HCT116 (cell line): ENCODE results near the gene ZACN. TPM values are rescaled to one million over a fixed set of nuclear protein-coding genes. Genes with fewer than 3 reads are reported as not detected.

Source experiments
- ATAC-seq: fragments of 200-7000 bp; cut with Tn5 transposase; 2 replicates; pipeline ENCODE4 v1.9.1; 2020; ENCODE audit warnings: mild to moderate bottlenecking, moderate library complexity
- BruUV-seq: library from RNA; stranded (reverse); fragments of 400-500 nt; replicated peaks from 2 replicates; lab custom pipeline; 2021; lab: Mats Ljungman, UMichigan
- CTCF ChIA-PET: fragments of 300-600 bp; sonication (Branson Sonifier 250); formaldehyde crosslinking; loops from one replicate; lab custom pipeline; 2021; ENCODE audit warnings: antibody characterized with exemption; lab: Charles Lee
- POLR2A ChIA-PET: fragments of 300-600, 350-600 bp; sonication (Branson Sonifier 250); formaldehyde crosslinking; loops from one replicate; lab custom pipeline; 2021; ENCODE audit warnings: antibody characterized with exemption; lab: Charles Lee
- RAD21 ChIA-PET, 2 experiments: fragments of 300-600 bp; sonication (Branson Sonifier 250); formaldehyde crosslinking; loops; one replicate each; lab custom pipeline; 2023; ENCODE audit warnings: low total read pairs in 2 of 2; ENCODE audit not compliant: uncharacterized antibody in 2 of 2, unreplicated experiment in 2 of 2, low non-redundant PET in 1 of 2; lab: Charles Lee
- DNase-seq: peaks from one replicate; pipeline ENCODE4 v3.0.0-alpha.2; 2010; ENCODE audit warnings: low read depth, low spot score
- H2AFZ ChIP-seq: fragments of 200-600 bp; shearing (Covaris generic), sonication (generic); 2 replicates; pipeline ENCODE4 v1.6.1; 2017; ENCODE audit warnings: low read depth, mixed run types, mixed read lengths, antibody characterized with exemption, low read length; ENCODE audit not compliant: poor library complexity, severe bottlenecking
- H3K27ac ChIP-seq: 2 replicates; pipeline ENCODE4 v1.5.1; 2012; ENCODE audit warnings: low read depth, low read length
- H3K27me3 ChIP-seq: fragments of 200-600 bp; sonication (generic); 2 replicates; pipeline ENCODE4 v1.6.1; 2016; ENCODE audit warnings: mixed run types, low read length, mixed read lengths; ENCODE audit not compliant: insufficient read depth
- H3K36me3 ChIP-seq, 2 experiments: fragments of 200-500 bp in 1 of 2; fragments of 200-600 bp in 1 of 2; sonication (Bioruptor generic) in 1 of 2; sonication (generic) in 1 of 2; 2 replicates each; pipeline versions ENCODE4 v1.5.1 to v1.6.1; 2014 to 2016; ENCODE audit warnings: low read length in 2 of 2, inconsistent platforms in 1 of 2, mixed read lengths in 1 of 2, mixed run types in 1 of 2; ENCODE audit not compliant: insufficient read depth in 2 of 2, control insufficient read depth in 1 of 2
- H3K4me1 ChIP-seq, 2 experiments: fragments of 200-600 bp in 1 of 2; sonication (generic) in 1 of 2; 2 replicates each; pipeline versions ENCODE4 v1.5.1 to v1.6.1; 2012 to 2017; ENCODE audit warnings: low read length in 2 of 2, inconsistent platforms in 1 of 2, mild to moderate bottlenecking in 1 of 2, mixed read lengths in 1 of 2, mixed run types in 1 of 2, moderate library complexity in 1 of 2; ENCODE audit not compliant: insufficient read depth in 2 of 2, control insufficient read depth in 1 of 2
- H3K4me2 ChIP-seq: fragments of 200-600 bp; sonication (generic); 2 replicates; pipeline ENCODE4 v1.6.1; 2017; ENCODE audit warnings: mixed run types, low read length, mixed read lengths
- H3K4me3 ChIP-seq, 2 experiments: fragments of 200-600 bp in 1 of 2; sonication (generic) in 1 of 2; replicated peaks in 1 of 2; 2 replicates each; pipeline ENCODE4 v1.5.1; 2011 to 2016; ENCODE audit warnings: low read length in 2 of 2, control low read depth in 1 of 2, low read depth in 1 of 2, mild to moderate bottlenecking in 1 of 2, mixed read lengths in 1 of 2, mixed run types in 1 of 2
- H3K79me2 ChIP-seq: fragments of 200-600 bp; sonication (generic); 2 replicates; pipeline ENCODE4 v1.6.1; 2017; ENCODE audit warnings: mild to moderate bottlenecking, mixed run types, low read length, moderate library complexity, mixed read lengths; ENCODE audit not compliant: insufficient read depth
- H3K9ac ChIP-seq: fragments of 200-600 bp; sonication (generic); 2 replicates; pipeline ENCODE4 v1.6.1; 2016; ENCODE audit warnings: low read length, mixed read lengths
- H3K9me2 ChIP-seq: fragments of 200-600 bp; sonication (generic), shearing (Covaris generic); 2 replicates; pipeline ENCODE4 v1.6.1; 2017; ENCODE audit warnings: mixed run types, mild to moderate bottlenecking, moderate library complexity; ENCODE audit not compliant: insufficient read depth
- H3K9me3 ChIP-seq, 2 experiments: fragments of 200-500 bp in 1 of 2; fragments of 200-600 bp in 1 of 2; sonication (Bioruptor generic) in 1 of 2; sonication (generic) in 1 of 2; 2 replicates each; pipeline ENCODE4 v1.6.1; 2014 to 2017; ENCODE audit warnings: low read length in 2 of 2, mixed read lengths in 2 of 2, inconsistent platforms in 1 of 2, low read depth in 1 of 2, mild to moderate bottlenecking in 1 of 2, mixed run types in 1 of 2, moderate library complexity in 1 of 2; ENCODE audit not compliant: control insufficient read depth in 1 of 2, insufficient read depth in 1 of 2
- H4K20me1 ChIP-seq: fragments of 200-600 bp; sonication (generic), shearing (Covaris generic); 2 replicates; pipeline ENCODE4 v1.6.1; 2017; ENCODE audit warnings: mixed run types, mild to moderate bottlenecking, moderate library complexity; ENCODE audit not compliant: insufficient read depth
- CBX3 ChIP-seq: IDR thresholded peaks from 2 replicates; pipeline ENCODE4 v1.6.1; 2012; ENCODE audit warnings: low read depth
- FOSL1 ChIP-seq: IDR thresholded peaks from 2 replicates; pipeline ENCODE4 v1.6.1; 2012; ENCODE audit warnings: low read depth
- JUND ChIP-seq: IDR thresholded peaks from 2 replicates; pipeline ENCODE4 v1.6.1; 2012
- MAX ChIP-seq: IDR thresholded peaks from 2 replicates; pipeline ENCODE4 v1.6.1; 2012
- POLR2A ChIP-seq: IDR thresholded peaks from 2 replicates; pipeline ENCODE4 v1.7.0; 2011; ENCODE audit warnings: borderline replicate concordance; ENCODE audit not compliant: insufficient read depth, insufficient read length; ENCODE audit errors: extremely low read depth
- POLR2AphosphoS5 ChIP-seq: IDR thresholded peaks from 2 replicates; pipeline ENCODE4 v1.6.1; 2011; ENCODE audit warnings: mild to moderate bottlenecking, low read depth, low read length, moderate library complexity
- SIN3A ChIP-seq: IDR thresholded peaks from 2 replicates; pipeline ENCODE4 v1.6.1; 2012; ENCODE audit warnings: low read depth
- SP1 ChIP-seq: IDR thresholded peaks from 2 replicates; pipeline ENCODE4 v1.6.1; 2012; ENCODE audit warnings: low read depth
- TCF7L2 ChIP-seq: IDR thresholded peaks from 2 replicates; pipeline ENCODE4 v1.7.0; 2011; ENCODE audit warnings: borderline replicate concordance, inconsistent platforms; ENCODE audit not compliant: insufficient read depth, insufficient read length; ENCODE audit errors: extremely low read depth
- YY1 ChIP-seq: IDR thresholded peaks from 2 replicates; pipeline ENCODE4 v1.6.1; 2011; ENCODE audit warnings: low read length, low read depth, moderate library complexity, mild to moderate bottlenecking; ENCODE audit not compliant: insufficient replicate concordance; ENCODE audit errors: extremely low read depth
- ZBTB33 ChIP-seq: IDR thresholded peaks from 2 replicates; pipeline ENCODE4 v1.6.1; 2011; ENCODE audit warnings: mild to moderate bottlenecking, low read length, moderate library complexity; ENCODE audit not compliant: insufficient replicate concordance; ENCODE audit errors: extremely low read depth
- ZFX ChIP-seq: fragments of 450-650 bp; IDR thresholded peaks from 2 replicates; pipeline ENCODE4 v1.6.1; 2017
- intact Hi-C: fragments of 100-400 bp; cut with micrococcal nuclease; formaldehyde crosslinking; loops from 2 replicates; pipeline ENCODE4 v1.10.0; 2022
- total RNA-seq: library from RNA; stranded (reverse); gene quantifications from one replicate; pipeline ENCODE4 v1.2.1, GENCODE V29; 2021; ENCODE audit not compliant: unreplicated experiment

The ZACN gene
- total RNA-seq, 1 experiment from 2014 or later: not detected

GRCh38 chr17:76072148-76072858 is 6.7 kb upstream of the ZACN start, which contains the start of gene SRP68:
Gene SRP68 (minus strand): TSS chr17:76072517. CDS start chr17:76072491, 26 bp downstream.
- BruUV-seq: no TSS peak
- ChIA-PET RAD21 (no interaction called here), CTCF (interaction anchor here (0.6 to 1.3 kb wide), 2 partner anchors 18 to 46 kb away, joined by 3 to 4 read pairs; no protein-coding TSS in a partner anchor), POLR2A (interaction anchor here (1.0 kb wide), 4 partner anchors 11 to 52 kb away, joined by 3 to 5 read pairs (median 3); partner anchors contain the start of gene EVPL)
- Histone ChIP-seq H3K9ac (peak within 1 kb of the TSS; percentile 78), H3K4me2 (peak within 1 kb of the TSS; percentile 89), H3K4me3 (peak within 1 kb of the TSS; percentile 63 to 78), H3K36me3 (peaks cover 10 to 14% of the 10 kb centered on the region in 2 experiments; a peak in 3 of 4 replicates), H3K27ac (peak within 1 kb of the TSS; percentile 60), H2AFZ (no peak within 1 kb of the TSS), H3K27me3 (no peaks in the 10 kb centered on the region), H3K79me2 (peaks cover 55% of the 10 kb centered on the region), H3K9me2 (no peaks in the 10 kb centered on the region), H3K9me3 (no peaks in the 10 kb centered on the region), H4K20me1 (no peaks in the 10 kb centered on the region; the same call in 1 of the 2 replicates), H3K4me1 (peaks cover 11 to 22% of the 10 kb centered on the region in 2 experiments)
- peak; percentile 87 for DNase-seq
- TF ChIP-seq SP1 (peak; percentile 75; the same call in 1 of the 2 replicates), ZFX (peak; percentile 97; the same call in 1 of the 2 replicates), TCF7L2 (no peak), JUND (no peak), FOSL1 (no peak), POLR2AphosphoS5 (peak; percentile 93), ZBTB33 (peak; percentile 70), CBX3 (peak; percentile 90), POLR2A (peak; percentile 87), MAX (peak; percentile 96), SIN3A (peak; percentile 96), YY1 (peak; percentile 99)
- ATAC-seq: peak; percentile 100
- intact Hi-C loops: loop anchor here (1.0 to 5.0 kb wide), 3 partner anchors 18 to 58 kb away; partner anchors contain the start of gene EVPL
